Transverse colon (tissue), 4 donors: ENCODE results near the gene CCDC134.

ENCODE experiments used
- CTCF ChIP-seq, 5 experiments: fragments of 200-600 bp in 3 of 5; fragments of 450-650 bp in 2 of 5; sonication (generic) in 3 of 5; IDR thresholded peaks; 1 replicate in 2 of 5; 2 replicates in 3 of 5; pipeline ENCODE4 v1.5.1; 2016 to 2017; ENCODE audit warnings: antibody characterized with exemption in 5 of 5, inconsistent platforms in 3 of 5, mild to moderate bottlenecking in 2 of 5, moderate library complexity in 1 of 5
- POLR2AphosphoS5 ChIP-seq, 3 donors: sonication (generic); formaldehyde crosslinking; IDR thresholded peaks; one replicate each; pipeline ENCODE4 v1.6.1; 2016; ENCODE audit warnings: antibody characterized with exemption in 3 of 3

- TF ChIP-seq POLR2AphosphoS5 (IDR thresholded peaks at IDR 0.05) (no peak), CTCF (IDR thresholded peaks at IDR 0.05) (no peak)
These were observed 7.9 kb downstream of the CCDC134 start for GRCh38 chr22:41808400-41808799.
